Type B pancreatic cell (in vitro differentiated cells): Measurements from ENCODE around the gene PTGDS. TPM values are rescaled to one million over a fixed set of nuclear protein-coding genes. Genes with fewer than 3 reads are reported as not detected.

ENCODE experiments used
- DNase-seq: peaks from one replicate; pipeline ENCODE4 v3.0.0; 2021; ENCODE audit warnings: mixed read lengths; ENCODE audit not compliant: unreplicated experiment; ENCODE audit errors: extremely low spot score
- H3K27ac Mint-ChIP-seq: 2 replicates; pipeline ENCODE4 v1.8.0; 2021; ENCODE audit warnings: mild to moderate bottlenecking, mixed read lengths
- H3K27me3 Mint-ChIP-seq: 2 replicates; pipeline ENCODE4 v1.8.0; 2021; ENCODE audit warnings: mixed read lengths
- H3K36me3 Mint-ChIP-seq: 2 replicates; pipeline ENCODE4 v1.8.0; 2021; ENCODE audit warnings: mixed read lengths
- H3K4me1 Mint-ChIP-seq: one replicate; pipeline ENCODE4 v1.8.0; 2021; ENCODE audit warnings: mixed read lengths; ENCODE audit not compliant: unreplicated experiment
- H3K4me3 Mint-ChIP-seq: 2 replicates; pipeline ENCODE4 v1.8.0; 2021; ENCODE audit warnings: mild to moderate bottlenecking, mixed read lengths
- H3K9me3 Mint-ChIP-seq: 2 replicates; pipeline ENCODE4 v1.8.0; 2021; ENCODE audit warnings: mixed read lengths
- total RNA-seq: library from RNA; stranded (reverse); gene quantifications from 2 replicates; pipeline ENCODE4 v1.2.1, GENCODE V29; 2021; ENCODE audit warnings: low replicate concordance
- TF ChIP-seq, protein P1 (sequence below): fragments of 200-600 bp; sonication (generic); conservative IDR thresholded peaks from 2 replicates; pipeline ENCODE4 v1.5.0; 2021; ENCODE audit warnings: antibody characterized with exemption, mild to moderate bottlenecking

The PTGDS gene
- total RNA-seq, 1 donor from 2014 or later: 1.7 TPM

DNA sequence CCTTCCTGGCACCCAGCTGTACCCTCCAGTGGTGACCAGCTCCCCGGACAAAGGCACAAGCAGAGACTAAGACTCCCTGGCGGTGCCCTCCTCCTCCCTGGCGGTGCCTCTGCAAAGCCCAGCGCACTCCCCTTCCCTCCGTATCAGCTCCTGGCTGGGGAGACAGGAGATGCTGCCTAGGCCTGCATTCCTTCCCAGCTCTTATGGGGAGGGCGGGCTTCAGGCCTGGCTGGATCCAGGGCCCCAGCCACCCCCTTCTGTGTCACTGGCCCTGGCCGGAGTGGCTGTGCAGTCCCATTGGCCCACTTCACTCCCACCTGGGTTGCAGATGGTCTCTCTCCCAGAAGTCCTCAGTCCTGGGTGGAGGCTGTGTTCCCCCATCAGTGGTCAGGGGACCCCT lies 18.8 kb upstream of the PTGDS start:
- TF ChIP-seq, protein P1, sequence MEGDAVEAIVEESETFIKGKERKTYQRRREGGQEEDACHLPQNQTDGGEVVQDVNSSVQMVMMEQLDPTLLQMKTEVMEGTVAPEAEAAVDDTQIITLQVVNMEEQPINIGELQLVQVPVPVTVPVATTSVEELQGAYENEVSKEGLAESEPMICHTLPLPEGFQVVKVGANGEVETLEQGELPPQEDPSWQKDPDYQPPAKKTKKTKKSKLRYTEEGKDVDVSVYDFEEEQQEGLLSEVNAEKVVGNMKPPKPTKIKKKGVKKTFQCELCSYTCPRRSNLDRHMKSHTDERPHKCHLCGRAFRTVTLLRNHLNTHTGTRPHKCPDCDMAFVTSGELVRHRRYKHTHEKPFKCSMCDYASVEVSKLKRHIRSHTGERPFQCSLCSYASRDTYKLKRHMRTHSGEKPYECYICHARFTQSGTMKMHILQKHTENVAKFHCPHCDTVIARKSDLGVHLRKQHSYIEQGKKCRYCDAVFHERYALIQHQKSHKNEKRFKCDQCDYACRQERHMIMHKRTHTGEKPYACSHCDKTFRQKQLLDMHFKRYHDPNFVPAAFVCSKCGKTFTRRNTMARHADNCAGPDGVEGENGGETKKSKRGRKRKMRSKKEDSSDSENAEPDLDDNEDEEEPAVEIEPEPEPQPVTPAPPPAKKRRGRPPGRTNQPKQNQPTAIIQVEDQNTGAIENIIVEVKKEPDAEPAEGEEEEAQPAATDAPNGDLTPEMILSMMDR: no peak
- H3K27me3 Mint-ChIP-seq: no peaks in the 10 kb centered on the region
- DNase-seq: no peak
- H3K27ac Mint-ChIP-seq: no peak overlapping the region
- no peaks in the 10 kb centered on the region for H3K4me1 Mint-ChIP-seq
- no peak overlapping the region for H3K4me3 Mint-ChIP-seq
- H3K9me3 Mint-ChIP-seq: no peaks in the 10 kb centered on the region
- H3K36me3 Mint-ChIP-seq: no peaks in the 10 kb centered on the region

DNA sequence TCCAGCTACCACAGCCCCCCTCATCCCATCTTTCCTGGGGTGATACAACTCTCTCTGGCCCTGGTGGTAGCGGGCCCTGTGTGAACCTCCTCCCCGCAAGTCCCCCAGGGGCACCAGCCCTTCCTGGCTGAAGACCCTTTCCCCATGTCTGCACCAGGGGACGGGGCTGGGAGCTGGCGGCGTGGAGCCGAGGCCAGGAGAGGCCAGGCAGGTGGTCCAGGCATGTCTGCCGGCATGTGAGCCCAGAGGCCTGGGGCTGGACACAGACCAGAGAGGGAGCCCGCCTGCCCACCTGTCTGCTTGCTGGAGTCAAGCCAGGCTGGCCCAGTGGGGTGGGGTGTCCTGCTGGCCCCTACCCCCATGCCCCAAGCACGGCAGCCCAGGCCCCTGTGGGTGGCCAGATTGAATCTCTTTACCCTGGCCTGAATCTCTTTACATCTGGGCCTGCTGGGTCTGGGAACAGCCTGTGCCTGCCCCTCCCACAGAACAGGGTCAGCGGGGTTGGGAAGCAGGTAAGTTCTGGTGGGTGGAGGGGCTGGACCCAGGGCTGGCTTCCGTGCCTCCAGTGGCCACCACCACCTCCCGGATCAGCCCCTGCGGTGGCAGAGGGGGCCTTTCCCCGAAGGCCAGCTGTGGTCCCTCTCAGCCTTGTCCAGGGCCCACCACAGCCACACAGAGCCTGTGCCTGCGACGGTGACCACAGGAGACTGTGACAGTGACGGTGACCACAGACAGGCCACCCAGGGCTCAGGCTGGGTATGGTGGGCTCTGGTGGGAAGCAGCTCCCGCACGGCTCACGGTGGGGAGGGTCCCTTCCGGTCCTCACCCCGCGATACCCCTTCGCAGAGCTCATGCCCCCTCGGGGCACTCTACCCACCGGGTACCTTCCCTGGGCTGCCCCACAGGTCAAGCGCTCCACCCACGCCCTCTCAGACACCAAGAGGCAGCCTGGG lies 18.1 kb upstream of the PTGDS start:
- Mint-ChIP-seq H3K27ac (no peak overlapping the region), H3K27me3 (no peaks in the 10 kb centered on the region), H3K4me1 (no peaks in the 10 kb centered on the region), H3K4me3 (no peak overlapping the region), H3K9me3 (no peaks in the 10 kb centered on the region), H3K36me3 (no peaks in the 10 kb centered on the region)
- no peak for DNase-seq
- TF ChIP-seq, protein P1: no peak

DNA sequence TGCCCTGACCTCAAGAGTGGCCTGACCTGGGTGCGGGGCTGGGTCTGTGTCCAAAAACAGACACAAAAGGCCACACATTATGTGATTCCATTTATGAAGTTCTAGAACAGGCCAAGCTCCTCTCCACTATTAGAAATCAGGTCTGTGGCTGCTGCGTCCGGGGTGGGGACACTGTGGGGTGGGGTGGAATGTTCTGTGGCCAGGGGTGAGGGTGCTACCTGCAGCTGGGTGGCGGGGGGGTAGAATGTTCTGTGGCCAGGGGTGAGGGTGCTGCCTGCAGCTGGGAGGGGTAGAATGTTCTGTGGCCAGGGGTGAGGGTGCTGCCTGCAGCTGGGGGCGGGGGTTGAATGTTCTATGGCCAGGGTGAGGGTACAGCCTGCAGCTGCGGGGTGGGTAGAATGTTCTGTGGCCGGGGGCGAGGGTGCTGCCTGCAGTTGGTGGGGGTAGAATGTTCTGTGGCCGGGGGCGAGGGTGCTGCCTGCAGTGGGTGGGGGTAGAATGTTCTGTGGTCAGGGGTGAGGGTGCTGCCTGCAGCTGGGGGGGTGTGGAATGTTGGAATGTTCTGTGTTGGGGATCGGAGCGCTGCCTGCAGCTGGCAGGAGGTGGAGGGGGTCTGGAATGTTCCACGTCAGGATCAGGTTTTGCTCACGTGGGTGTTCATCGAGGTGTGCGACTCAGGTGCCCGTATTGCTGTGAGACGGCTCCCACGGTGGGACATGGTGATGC lies 16.9 kb upstream of the PTGDS start:
- peaks cover 5% of the 10 kb centered on the region for H3K4me1 Mint-ChIP-seq
- H3K4me3 Mint-ChIP-seq: no peak overlapping the region
- DNase-seq: no peak
- TF ChIP-seq, protein P1: no peak
- no peaks in the 10 kb centered on the region for H3K27me3 Mint-ChIP-seq
- H3K9me3 Mint-ChIP-seq: no peaks in the 10 kb centered on the region
- no peaks in the 10 kb centered on the region for H3K36me3 Mint-ChIP-seq
- no peak overlapping the region for H3K27ac Mint-ChIP-seq

DNA sequence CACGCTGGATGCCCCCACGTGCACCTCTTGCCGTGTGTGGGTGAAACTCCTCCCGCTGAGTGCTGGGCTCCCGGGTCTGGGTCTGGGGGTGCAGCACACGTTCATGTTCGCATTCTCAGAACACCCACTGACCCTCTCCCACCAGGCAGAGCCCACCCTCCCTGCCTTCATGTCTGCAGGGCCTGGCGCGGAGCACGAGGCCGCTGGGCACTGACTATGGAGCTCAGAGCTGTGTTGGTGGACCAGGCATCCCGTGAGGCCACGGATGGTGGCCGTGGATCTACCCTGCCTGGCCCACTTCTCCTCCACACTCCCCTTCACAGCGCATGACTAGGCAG lies 16.4 kb upstream of the PTGDS start:
- Mint-ChIP-seq H3K4me3 (no peak overlapping the region), H3K27me3 (no peaks in the 10 kb centered on the region), H3K4me1 (peaks cover 8% of the 10 kb centered on the region), H3K9me3 (no peaks in the 10 kb centered on the region), H3K36me3 (no peaks in the 10 kb centered on the region), H3K27ac (no peak overlapping the region)
- DNase-seq: no peak
- TF ChIP-seq, protein P1: no peak

DNA sequence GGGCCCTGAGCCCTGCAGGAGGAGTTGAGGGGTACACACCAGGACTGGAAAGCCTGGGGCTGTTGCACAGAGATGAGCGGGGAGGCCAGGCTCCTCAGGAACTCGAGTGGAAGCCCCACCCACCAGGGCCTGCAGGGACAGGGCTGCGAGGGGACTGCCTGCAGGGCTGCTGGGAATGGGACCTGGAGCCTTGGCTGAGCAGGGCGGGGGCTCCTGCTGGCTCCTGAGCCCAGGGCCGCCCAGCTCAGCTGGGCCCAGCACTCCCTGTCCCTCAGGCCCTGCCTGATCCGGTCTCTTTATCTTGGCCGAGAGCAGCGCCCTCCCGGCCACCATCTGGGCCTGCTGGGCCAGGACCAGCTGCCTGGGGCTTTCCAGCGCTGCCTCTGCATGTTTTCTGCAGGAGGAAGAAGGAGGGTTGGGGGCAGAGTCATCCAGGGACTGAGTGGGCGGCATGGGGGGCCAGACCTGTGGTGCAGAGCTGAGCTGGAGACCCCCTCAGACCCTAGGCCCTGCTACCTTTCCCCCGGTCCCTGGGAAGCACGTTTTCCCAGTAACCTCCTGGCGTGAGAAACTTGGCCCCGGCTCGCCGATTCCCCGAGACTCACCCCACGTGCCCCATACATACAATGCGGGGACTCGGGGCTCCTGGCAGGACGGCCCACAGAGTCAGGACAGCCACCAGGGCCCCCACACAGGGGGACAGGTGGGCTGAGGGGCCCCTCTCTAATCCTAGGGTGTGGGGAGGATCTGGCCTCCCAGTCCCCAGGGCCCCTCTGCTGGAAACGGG lies 15.8 kb upstream of the PTGDS start:
- H3K4me3 Mint-ChIP-seq: no peak overlapping the region
- no peaks in the 10 kb centered on the region for H3K9me3 Mint-ChIP-seq
- TF ChIP-seq, protein P1: no peak
- DNase-seq: no peak
- no peak overlapping the region for H3K27ac Mint-ChIP-seq
- H3K27me3 Mint-ChIP-seq: no peaks in the 10 kb centered on the region
- H3K4me1 Mint-ChIP-seq: peaks cover 9% of the 10 kb centered on the region
- no peaks in the 10 kb centered on the region for H3K36me3 Mint-ChIP-seq
